ENCODE data around the gene LEFTY1. TPM values are rescaled to one million over a fixed set of nuclear protein-coding genes. Genes with fewer than 3 reads are reported as not detected.

The LEFTY1 gene
- total and polyA plus RNA-seq, 9 of the 15 experiments (the other 6 are each of a cell fraction or from before 2014, with no cell fraction given) = 0.07 to 0.24 (median 0.17) TPM; not detected in 5

GRCh38 chr1:225917536-225917935 lies 28.6 kb upstream of the LEFTY1 start (continued):
- TF ChIP-seq HBP1 (CRISPR knock-in tag; IDR thresholded peaks at IDR 0.05) = no peak

- no peak for TF ChIP-seq ZKSCAN1 (IDR thresholded peaks at IDR 0.05; ENCODE audit: low read depth, low read length)
- TF ChIP-seq KLF16 (IDR thresholded peaks at IDR 0.05) = no peak
- TF ChIP-seq ZNF780A (CRISPR knock-in tag; IDR thresholded peaks at IDR 0.05) = no peak
- no peak overlapping the region for H3K4me3 ChIP-seq
- ATAC-seq = no peak
- no TSS peak for BruUV-seq (replicated peaks)
- FAIRE-seq = no peak
- no peaks in the 10 kb centered on the region for H3K27me3 ChIP-seq (ENCODE audit: control insufficient read depth in 2 of 2, insufficient read depth in 2 of 2, low read length in 2 of 2)
- no peak overlapping the region for H3K4me2 ChIP-seq (ENCODE audit: insufficient read depth, low read length)
- DNase-seq (ENCODE audit: extremely low read depth in 1 of 4, low spot score in 3 of 4) = no peak
- H3K4me1 ChIP-seq (replicated peaks in 1 of 2; ENCODE audit: control insufficient read depth in 2 of 2, insufficient read depth in 2 of 2, low read length in 2 of 2) = peaks cover 2 to 18% of the 10 kb centered on the region in 2 experiments; a peak in 4 of 5 replicates
- H3K9me3 ChIP-seq (replicated peaks; ENCODE audit: control insufficient read depth, insufficient read depth, low read depth, low read length) = no peaks in the 10 kb centered on the region
- 95% methylated on average over 3 of the region's 3 CpGs for WGBS (ENCODE audit: insufficient coverage, low coverage, missing lambda C conversion rate)
- H3K79me2 ChIP-seq (ENCODE audit: control insufficient read depth, insufficient read depth, low read length) = peaks cover 16% of the 10 kb centered on the region
- in situ Hi-C loops (cut with MboI) (no loop called here), intact Hi-C loops (cut with micrococcal nuclease) (no loop called here)
- H3K9me1 ChIP-seq (ENCODE audit: control insufficient read depth, insufficient read depth, low read length) = no peaks in the 10 kb centered on the region
- H4K20me1 ChIP-seq (replicated peaks; ENCODE audit: control insufficient read depth, insufficient read depth, low read length) = no peaks in the 10 kb centered on the region
- POLR2A ChIA-PET = interaction anchor here (0.6 to 2.4 kb wide), 4 partner anchors 11 to 140 kb away, joined by 3 to 9 read pairs (median 4); no protein-coding TSS in a partner anchor
- no peak overlapping the region; a peak in 1 of 4 replicates for H3K9ac ChIP-seq (ENCODE audit: insufficient read depth in 1 of 2, low read depth in 2 of 2, low read length in 2 of 2)
- peak overlapping the region; percentile 27; the same call in 2 of the 3 replicates for H3K27ac ChIP-seq (ENCODE audit: extremely low read depth, low read depth, low read length)
- H2AFZ ChIP-seq (ENCODE audit: low read depth, low read length) = no peak overlapping the region
- H3K36me3 ChIP-seq (ENCODE audit: control insufficient read depth, insufficient read depth, low read length) = peaks cover 51% of the 10 kb centered on the region
- CTCF ChIA-PET (ENCODE audit: low intra/inter-chr PET ratio) = no interaction called here
These were observed 28.2 kb upstream of the LEFTY1 start for GRCh38 chr1:225917101-225917500.

All from K562 (cell line).